HK-2 (cell line): ENCODE data around the gene DUSP9.
"Not testable (repeated sequence)": the region's sequence is repeated elsewhere in the genome, so short reads cannot be mapped to it uniquely, and the experiment has no call there.

Experiments
- DNase-seq: peaks from one replicate; pipeline ENCODE4 v3.0.0-alpha.2; 2018; ENCODE audit not compliant: unreplicated experiment

DUSP9 gene

GRCh38 chrX:153672531-153673427 lies 25.8 kb downstream of the DUSP9 start:
- DNase-seq, result no peak

GRCh38 chrX:153673428-153674218 lies 26.6 kb downstream of the DUSP9 start, which contains the start of gene PNCK:
TSS of gene PNCK (minus strand) at chrX:153673813. CDS start at chrX:153673076, 737 bp downstream.
- no peak for DNase-seq

GRCh38 chrX:153674219-153674851 lies 27.3 kb downstream of the DUSP9 start:
- no peak for DNase-seq

- DNase-seq, result no peak
Measured at GRCh38 chrX:153681175-153681574, 34.2 kb downstream of the DUSP9 start.

GRCh38 chrX:153683486-153683885 lies 36.5 kb downstream of the DUSP9 start:
- not testable (repeated sequence) for DNase-seq

GRCh38 chrX:153684467-153685155 lies 37.6 kb downstream of the DUSP9 start:
- no peak for DNase-seq

GRCh38 chrX:153685156-153685536 lies 38.1 kb downstream of the DUSP9 start:
- DNase-seq, result no peak

GRCh38 chrX:153685751-153686696 lies 39.0 kb downstream of the DUSP9 start:
- no peak for DNase-seq

GRCh38 chrX:153686711-153687110 lies 39.7 kb downstream of the DUSP9 start:
- no peak for DNase-seq

GRCh38 chrX:153687121-153688039 lies 40.4 kb downstream of the DUSP9 start, which contains the start of gene SLC6A8:
TSS of gene SLC6A8 (plus strand) at chrX:153687926. CDS start at chrX:153688575, 649 bp downstream.
- DNase-seq, result peak; percentile 80

GRCh38 chrX:153688071-153688470 lies 41.1 kb downstream of the DUSP9 start:
- DNase-seq, result no peak

GRCh38 chrX:153688506-153688905 lies 41.5 kb downstream of the DUSP9 start:
- no peak for DNase-seq

GRCh38 chrX:153688911-153689590 lies 42.0 kb downstream of the DUSP9 start:
- peak; percentile 67 for DNase-seq

GRCh38 chrX:153689654-153690465 lies 42.9 kb downstream of the DUSP9 start:
- DNase-seq, result peak; percentile 60

- no peak for DNase-seq
Measured at GRCh38 chrX:153690466-153690865, 43.5 kb downstream of the DUSP9 start.

GRCh38 chrX:153691032-153691827 lies 44.2 kb downstream of the DUSP9 start:
- not testable (repeated sequence) for DNase-seq

GRCh38 chrX:153692003-153692402 lies 45.0 kb downstream of the DUSP9 start:
- DNase-seq, result no peak
